GM13976 (cell line): ENCODE data around the gene PPP1R12B.
"Not testable (repeated sequence)": the region's sequence is repeated elsewhere in the genome, so short reads cannot be mapped to it uniquely, and the experiment has no call there.

Experiments used
- DNase-seq: peaks from one replicate; pipeline ENCODE4 v3.0.0; 2012; ENCODE audit warnings: low spot score
- in situ Hi-C: fragments of 300-500 bp; cut with MboI; formaldehyde crosslinking; loops from one replicate; pipeline ENCODE4 v1.12.0; 2022; ENCODE audit warnings: low sequenced_read_pairs, mixed read lengths, inconsistent platforms; ENCODE audit not compliant: unreplicated experiment
- TF ChIP-seq, protein P1 (sequence below): IDR thresholded peaks from 2 replicates; pipeline ENCODE4 v1.5.1; 2012; ENCODE audit warnings: borderline replicate concordance, mild to moderate bottlenecking; ENCODE audit not compliant: insufficient read depth; ENCODE audit errors: extremely low read depth, missing control alignments, control extremely low read depth

PPP1R12B gene

GRCh38 chr1:202432338-202432737 lies 83.8 kb downstream of the PPP1R12B start:
- not testable (repeated sequence) for DNase-seq

GRCh38 chr1:202433155-202434043 lies 84.9 kb downstream of the PPP1R12B start:
- no peak for DNase-seq
- TF ChIP-seq, protein P1, sequence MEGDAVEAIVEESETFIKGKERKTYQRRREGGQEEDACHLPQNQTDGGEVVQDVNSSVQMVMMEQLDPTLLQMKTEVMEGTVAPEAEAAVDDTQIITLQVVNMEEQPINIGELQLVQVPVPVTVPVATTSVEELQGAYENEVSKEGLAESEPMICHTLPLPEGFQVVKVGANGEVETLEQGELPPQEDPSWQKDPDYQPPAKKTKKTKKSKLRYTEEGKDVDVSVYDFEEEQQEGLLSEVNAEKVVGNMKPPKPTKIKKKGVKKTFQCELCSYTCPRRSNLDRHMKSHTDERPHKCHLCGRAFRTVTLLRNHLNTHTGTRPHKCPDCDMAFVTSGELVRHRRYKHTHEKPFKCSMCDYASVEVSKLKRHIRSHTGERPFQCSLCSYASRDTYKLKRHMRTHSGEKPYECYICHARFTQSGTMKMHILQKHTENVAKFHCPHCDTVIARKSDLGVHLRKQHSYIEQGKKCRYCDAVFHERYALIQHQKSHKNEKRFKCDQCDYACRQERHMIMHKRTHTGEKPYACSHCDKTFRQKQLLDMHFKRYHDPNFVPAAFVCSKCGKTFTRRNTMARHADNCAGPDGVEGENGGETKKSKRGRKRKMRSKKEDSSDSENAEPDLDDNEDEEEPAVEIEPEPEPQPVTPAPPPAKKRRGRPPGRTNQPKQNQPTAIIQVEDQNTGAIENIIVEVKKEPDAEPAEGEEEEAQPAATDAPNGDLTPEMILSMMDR = no peak
- in situ Hi-C loops = no loop called here

More at GRCh38 chr1:202432338-202432737, 83.8 kb downstream of the PPP1R12B start:
- in situ Hi-C loops = not testable (repeated sequence)

- TF ChIP-seq, protein P1 = no peak
- no peak for DNase-seq
- in situ Hi-C loops = no loop called here
Observed at GRCh38 chr1:202434059-202434458, 85.6 kb downstream of the PPP1R12B start.

GRCh38 chr1:202438393-202439174 lies 90.1 kb downstream of the PPP1R12B start:
- no peak for DNase-seq
- in situ Hi-C loops = no loop called here
- TF ChIP-seq, protein P1 = no peak

DNA sequence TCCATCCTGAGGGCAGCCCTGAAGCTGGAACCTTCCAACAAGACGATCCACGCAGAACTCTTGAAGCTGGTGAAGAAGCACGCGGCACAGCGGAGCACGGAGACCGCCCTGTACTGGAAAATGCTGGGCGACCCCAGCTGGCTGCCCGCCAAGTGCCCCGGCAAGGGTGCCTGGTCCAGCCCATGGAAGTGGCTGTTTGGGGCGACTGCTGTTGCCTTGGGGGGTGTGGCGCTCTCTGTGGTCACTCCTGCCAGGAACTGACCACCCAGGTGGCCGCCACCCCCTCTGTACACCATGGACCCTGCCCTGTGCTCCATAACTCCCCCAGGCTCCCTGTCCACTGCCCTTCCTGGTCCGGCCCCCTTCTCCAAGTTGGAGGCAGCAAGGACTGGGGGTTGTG lies 90.8 kb downstream of the PPP1R12B start:
- in situ Hi-C loops = no loop called here
- no peak for DNase-seq
- TF ChIP-seq, protein P1 = no peak

GRCh38 chr1:202448140-202448539 lies 99.6 kb downstream of the PPP1R12B start:
- in situ Hi-C loops, DNase-seq: not testable (repeated sequence)

- not testable (repeated sequence) for DNase-seq
- in situ Hi-C loops = loop anchor here (25.0 kb wide), 1 partner anchor 261 kb away; the partner anchor contains the start of gene SYT2
Observed at GRCh38 chr1:202451641-202452040, 103.1 kb downstream of the PPP1R12B start.

GRCh38 chr1:202452508-202452907 lies 104.0 kb downstream of the PPP1R12B start:
- DNase-seq = no peak
- in situ Hi-C loops = loop anchor here (25.0 kb wide), 1 partner anchor 260 kb away; the partner anchor contains the start of gene SYT2
- TF ChIP-seq, protein P1 = no peak

- not testable (repeated sequence) for DNase-seq
- in situ Hi-C loops = loop anchor here (25.0 kb wide), 1 partner anchor 256 kb away; the partner anchor contains the start of gene SYT2
Observed at GRCh38 chr1:202456372-202457169, 108.1 kb downstream of the PPP1R12B start.

GRCh38 chr1:202458651-202459050 lies 110.2 kb downstream of the PPP1R12B start:
- DNase-seq = not testable (repeated sequence)
- in situ Hi-C loops = loop anchor here (25.0 kb wide), 1 partner anchor 254 kb away; the partner anchor contains the start of gene SYT2
